KBM-7 (cell line): ENCODE results near the gene MPP2.

Experiments used
- DNase-seq: peaks from one replicate; pipeline ENCODE4 v3.0.0-alpha.2; 2015
- in situ Hi-C: fragments of 300-500 bp; cut with MboI; formaldehyde crosslinking; loops from 2 replicates; pipeline ENCODE4 v1.14.3; 2020; ENCODE audit warnings: low sequenced_read_pairs, low pct_unique_long_range_greater_than_20kb, mixed read lengths

MPP2 gene

DNA sequence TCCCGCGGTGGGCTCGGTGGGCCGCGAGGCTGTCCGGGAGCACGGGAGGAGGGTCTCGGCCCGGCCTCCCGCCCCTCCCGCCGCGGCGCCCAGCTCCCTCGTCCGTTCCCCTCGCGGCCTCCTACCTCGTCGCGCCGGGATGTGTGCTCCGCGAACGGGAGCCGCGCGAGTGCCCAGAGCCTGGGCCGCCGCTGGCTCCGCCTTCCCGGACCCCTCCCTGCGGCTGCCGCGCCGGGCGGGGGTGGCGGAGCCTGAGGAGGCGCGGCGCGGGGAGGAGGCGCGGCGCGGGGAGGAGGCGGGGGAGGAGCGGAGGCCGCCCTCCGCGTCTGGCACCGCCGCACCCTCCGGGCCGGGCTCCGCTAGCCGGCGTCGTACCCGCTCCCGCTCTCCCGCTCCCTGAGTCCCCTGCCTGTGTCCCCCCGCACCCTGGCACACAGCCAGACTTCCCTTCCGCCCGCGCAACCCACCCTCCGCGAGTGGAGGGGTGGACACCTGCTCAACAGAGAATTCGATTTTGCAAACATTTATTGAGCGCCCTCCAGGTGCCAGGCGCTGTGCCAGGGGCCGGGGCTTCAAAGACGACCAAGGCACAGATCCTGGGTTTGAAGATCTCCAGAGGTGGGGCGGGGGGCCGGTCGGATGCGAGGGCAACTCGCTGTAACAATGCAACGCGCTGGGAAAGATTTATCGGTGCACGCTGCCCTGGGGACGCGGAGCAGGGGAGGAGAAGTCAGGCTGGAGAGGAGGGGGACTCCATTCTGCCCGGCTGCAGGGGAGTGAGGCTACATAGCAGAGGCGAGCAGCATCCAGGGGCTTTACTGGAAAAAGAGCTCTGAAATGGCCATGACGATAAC lies 74.1 kb downstream of the MPP2 start, which contains the start of gene MPP3:
MPP3 (minus strand) TSS at position 171 of the 854 bp plus-strand sequence. CDS start 1,240 bp downstream, outside the sequence.
- DNase-seq, result peak; percentile 50
- in situ Hi-C loops, result no loop called here

DNA sequence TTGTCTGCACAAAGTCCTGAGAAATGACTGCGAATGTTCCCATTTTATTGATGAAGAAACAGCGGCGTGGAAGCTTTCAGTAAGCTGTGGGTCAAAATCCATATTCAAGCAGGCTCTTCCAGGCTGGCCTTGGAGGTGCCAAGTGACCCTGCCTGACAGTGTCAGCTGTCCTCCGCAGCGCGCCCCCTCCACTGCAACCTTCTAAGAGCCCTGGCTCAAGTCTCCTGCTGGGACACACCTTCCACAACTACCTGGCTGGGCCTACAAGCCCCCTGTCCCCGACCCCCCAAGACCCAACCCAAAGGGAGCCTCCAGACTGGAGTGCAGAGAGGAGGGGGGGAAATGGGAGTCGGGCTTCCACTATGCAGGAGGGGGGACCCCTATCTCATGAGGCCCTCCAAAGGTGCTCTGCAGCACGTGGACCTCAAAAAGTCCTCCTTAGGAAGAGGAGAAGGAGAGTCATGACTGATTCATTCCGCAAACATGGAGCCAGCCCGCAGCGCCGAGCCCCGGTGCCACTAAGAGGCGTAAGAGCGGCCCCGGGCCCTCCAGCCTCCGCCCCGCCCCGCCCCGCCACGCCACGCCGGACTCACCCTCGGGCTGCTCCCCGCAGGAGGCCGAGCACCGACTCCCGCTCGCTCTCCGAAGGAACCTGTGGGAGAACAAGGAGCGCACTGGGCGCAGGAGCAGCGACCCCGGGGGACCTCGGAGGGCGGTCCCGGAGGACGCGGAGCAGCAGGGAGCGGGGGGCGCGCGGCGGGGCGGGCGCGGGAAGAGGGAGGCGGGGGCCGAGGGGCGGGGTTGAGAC lies 75.0 kb downstream of the MPP2 start:
- in situ Hi-C loops, result no loop called here
- DNase-seq, result peak; percentile 24

DNA sequence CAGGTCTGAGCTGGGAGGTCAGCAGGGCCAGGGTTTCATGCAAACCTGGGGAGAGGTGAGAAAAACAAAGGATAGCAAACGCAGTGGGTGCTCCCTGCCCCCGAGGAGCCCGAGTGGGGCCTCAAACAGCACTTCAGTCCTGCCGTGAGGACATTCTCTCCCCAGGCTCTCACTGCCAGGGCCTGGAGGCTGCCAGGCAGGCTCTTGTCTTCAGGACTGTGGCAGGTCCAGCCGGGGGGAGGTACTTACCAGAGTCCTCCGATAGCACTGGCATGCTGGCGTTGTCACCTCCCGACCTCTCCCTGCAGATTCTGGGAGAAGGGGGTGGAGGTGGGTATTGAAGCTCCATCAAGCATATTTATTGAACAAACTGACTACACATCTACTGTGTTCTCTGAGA lies 75.7 kb downstream of the MPP2 start:
- in situ Hi-C loops, result no loop called here

DNA sequence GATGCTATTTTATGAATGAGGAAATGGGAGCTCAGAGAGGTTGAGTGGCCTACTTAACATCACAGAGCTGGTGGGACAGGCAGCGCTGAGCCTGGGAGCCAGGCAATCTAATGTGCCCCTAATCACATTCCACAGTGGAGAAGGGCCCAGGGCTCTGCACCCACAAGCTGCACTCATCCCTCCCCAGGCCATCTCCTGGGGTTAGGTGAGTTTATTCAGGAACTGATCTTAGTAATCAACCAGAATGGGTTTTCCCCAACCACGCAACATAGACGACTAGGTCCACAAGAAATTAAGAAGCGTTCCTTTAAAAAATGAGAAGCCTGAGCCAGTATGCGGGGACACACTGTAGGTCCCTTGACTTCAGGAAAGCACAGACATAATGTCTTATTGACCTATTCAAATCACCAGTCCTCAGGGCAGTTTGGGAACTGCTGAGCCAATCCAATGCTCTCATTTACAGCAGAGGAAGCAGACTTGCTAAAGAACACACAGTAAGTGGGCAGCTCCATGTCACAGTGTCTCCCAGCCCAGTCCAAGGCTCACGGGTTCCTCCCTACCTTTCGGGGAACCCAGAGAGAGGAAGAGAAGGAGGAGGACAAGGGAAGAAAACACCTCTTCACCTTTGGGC lies 76.7 kb downstream of the MPP2 start:
- in situ Hi-C loops, result no loop called here
- DNase-seq, result no peak

More for the DNA sequence above, 75.7 kb downstream of the MPP2 start:
- DNase-seq, result no peak

DNA sequence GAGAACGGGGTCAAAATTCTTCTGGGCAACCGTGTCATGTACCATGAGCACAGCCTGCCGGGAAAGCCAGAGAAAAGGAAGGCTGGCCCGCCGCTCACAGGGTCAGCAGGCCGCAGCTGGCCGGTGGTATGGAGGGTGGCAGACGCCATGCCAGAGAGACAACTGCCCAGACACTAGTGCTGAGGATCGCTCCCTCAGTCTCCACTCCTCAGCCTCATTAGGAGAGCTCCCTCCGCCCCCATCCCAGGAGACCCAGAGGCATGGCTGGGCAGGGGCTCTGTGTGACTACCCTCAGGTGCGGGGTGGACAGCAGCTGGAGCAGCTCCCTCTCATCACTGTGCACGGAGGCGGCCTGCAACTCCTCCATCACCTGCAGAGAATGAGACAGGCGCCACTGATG lies 77.6 kb downstream of the MPP2 start:
- in situ Hi-C loops, result no loop called here
- DNase-seq, result no peak

DNA sequence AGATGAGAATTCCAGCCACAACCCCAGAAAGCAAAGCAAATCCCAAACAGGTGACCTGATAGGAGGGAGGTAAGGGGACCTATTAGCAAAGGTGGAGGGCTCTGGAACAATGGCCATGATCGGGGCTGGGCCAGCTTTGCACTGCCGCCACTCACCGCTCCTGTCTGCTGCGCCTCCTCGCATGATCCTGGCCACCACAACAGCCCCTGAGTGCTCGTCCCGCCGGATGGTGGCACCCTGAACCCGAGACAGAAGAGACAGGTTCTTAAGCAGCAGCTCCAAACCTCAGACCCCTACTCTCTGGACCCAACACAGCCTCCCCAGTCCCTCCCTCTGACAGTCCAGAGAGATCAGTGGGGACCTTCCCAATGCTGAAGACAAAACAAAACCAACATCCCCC lies 79.7 kb downstream of the MPP2 start:
- no peak for DNase-seq
- in situ Hi-C loops, result no loop called here

DNA sequence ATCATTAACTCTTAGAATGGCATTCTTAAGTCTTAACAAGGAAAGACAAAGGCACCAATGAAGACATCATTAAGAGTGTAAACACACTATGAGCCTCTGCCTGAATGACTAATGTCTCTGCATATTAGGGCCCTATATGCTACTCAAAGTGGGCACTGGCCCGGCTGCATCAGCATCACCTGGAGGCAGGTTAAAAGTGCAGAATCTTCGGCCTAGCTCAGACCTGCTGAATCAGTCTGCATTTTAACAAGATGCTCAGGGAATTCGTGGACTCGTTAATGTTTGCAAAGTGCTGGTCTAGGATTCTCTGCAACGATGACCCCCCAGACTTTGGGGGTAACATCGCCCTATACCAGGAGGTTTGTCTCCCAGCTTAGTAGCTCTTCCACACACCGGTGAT lies 81.1 kb downstream of the MPP2 start:
- DNase-seq, result no peak
- in situ Hi-C loops, result no loop called here

DNA sequence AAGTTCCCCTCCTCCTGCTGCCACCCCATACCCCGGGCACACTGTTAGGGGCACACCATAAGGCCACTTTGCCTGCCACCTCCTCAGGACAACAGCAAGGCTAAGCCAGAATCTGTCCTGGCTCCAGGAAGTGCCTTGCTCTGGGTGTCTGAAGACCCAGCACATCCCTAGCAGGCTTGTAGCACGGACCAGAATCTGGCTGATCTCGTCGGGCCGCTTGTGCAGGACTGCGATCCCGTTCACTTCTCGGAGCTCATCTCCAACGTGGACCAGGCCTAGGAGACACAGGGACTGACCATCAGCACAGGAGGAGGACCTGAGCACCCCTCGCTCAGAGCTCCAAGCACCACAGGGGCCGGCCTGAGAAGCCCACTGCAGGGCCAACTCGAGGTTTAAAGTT lies 81.8 kb downstream of the MPP2 start:
- DNase-seq, result no peak
- in situ Hi-C loops, result no loop called here
